RWPE2 (cell line): ENCODE measurements around the gene SEC14L5.

Experiments
- ATAC-seq: fragments of 200-7000 bp; cut with Tn5 transposase; 3 replicates; pipeline ENCODE4 v1.9.1; 2021; ENCODE audit warnings: low read depth
- DNase-seq: peaks from one replicate; pipeline ENCODE4 v3.0.0-alpha.2; 2020; ENCODE audit warnings: low spot score
- H3K27ac ChIP-seq: fragments of 450-650 bp; 2 replicates; pipeline ENCODE4 v1.5.1; 2017; ENCODE audit warnings: mild to moderate bottlenecking; ENCODE audit not compliant: poor library complexity, severe bottlenecking
- H3K27me3 ChIP-seq: fragments of 250-450 bp; sonication (Bioruptor Pico); 2 replicates; pipeline ENCODE4 v1.5.1; 2021; ENCODE audit warnings: mild to moderate bottlenecking, moderate library complexity; ENCODE audit not compliant: insufficient read depth, poor library complexity, severe bottlenecking
- H3K36me3 ChIP-seq: fragments of 250-450 bp; sonication (Bioruptor Pico); 2 replicates; pipeline ENCODE4 v1.5.1; 2020; ENCODE audit warnings: low read depth, mild to moderate bottlenecking, moderate library complexity
- H3K4me1 ChIP-seq: fragments of 250-450 bp; sonication (Bioruptor Pico); 2 replicates; pipeline ENCODE4 v1.5.1; 2021; ENCODE audit warnings: mild to moderate bottlenecking, moderate library complexity; ENCODE audit not compliant: insufficient read depth, poor library complexity, severe bottlenecking
- H3K4me3 ChIP-seq: fragments of 250-450 bp; sonication (Bioruptor Pico); 2 replicates; pipeline ENCODE4 v1.5.1; 2021; ENCODE audit warnings: mild to moderate bottlenecking, moderate library complexity; ENCODE audit not compliant: severe bottlenecking
- H3K9me3 ChIP-seq: fragments of 250-450 bp; sonication (Bioruptor Pico); 2 replicates; pipeline ENCODE4 v1.5.1; 2021; ENCODE audit warnings: mild to moderate bottlenecking, moderate library complexity; ENCODE audit not compliant: severe bottlenecking
- TF ChIP-seq, protein P1 (sequence below): fragments of 450-650 bp; IDR thresholded peaks from one replicate; pipeline ENCODE4 v1.5.1; 2017; ENCODE audit warnings: mild to moderate bottlenecking, moderate library complexity; ENCODE audit not compliant: poor library complexity, severe bottlenecking

Gene SEC14L5

GRCh38 chr16:5015887-5016286, 57.8 kb downstream of the SEC14L5 start:
- H3K27me3 ChIP-seq, result no peaks in the 10 kb centered on the region
- TF ChIP-seq, protein P1, sequence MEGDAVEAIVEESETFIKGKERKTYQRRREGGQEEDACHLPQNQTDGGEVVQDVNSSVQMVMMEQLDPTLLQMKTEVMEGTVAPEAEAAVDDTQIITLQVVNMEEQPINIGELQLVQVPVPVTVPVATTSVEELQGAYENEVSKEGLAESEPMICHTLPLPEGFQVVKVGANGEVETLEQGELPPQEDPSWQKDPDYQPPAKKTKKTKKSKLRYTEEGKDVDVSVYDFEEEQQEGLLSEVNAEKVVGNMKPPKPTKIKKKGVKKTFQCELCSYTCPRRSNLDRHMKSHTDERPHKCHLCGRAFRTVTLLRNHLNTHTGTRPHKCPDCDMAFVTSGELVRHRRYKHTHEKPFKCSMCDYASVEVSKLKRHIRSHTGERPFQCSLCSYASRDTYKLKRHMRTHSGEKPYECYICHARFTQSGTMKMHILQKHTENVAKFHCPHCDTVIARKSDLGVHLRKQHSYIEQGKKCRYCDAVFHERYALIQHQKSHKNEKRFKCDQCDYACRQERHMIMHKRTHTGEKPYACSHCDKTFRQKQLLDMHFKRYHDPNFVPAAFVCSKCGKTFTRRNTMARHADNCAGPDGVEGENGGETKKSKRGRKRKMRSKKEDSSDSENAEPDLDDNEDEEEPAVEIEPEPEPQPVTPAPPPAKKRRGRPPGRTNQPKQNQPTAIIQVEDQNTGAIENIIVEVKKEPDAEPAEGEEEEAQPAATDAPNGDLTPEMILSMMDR, result no peak
- no peak for ATAC-seq
- no peak overlapping the region for H3K27ac ChIP-seq
- H3K9me3 ChIP-seq, result no peaks in the 10 kb centered on the region
- no peaks in the 10 kb centered on the region for H3K4me1 ChIP-seq
- no peaks in the 10 kb centered on the region for H3K36me3 ChIP-seq
- H3K4me3 ChIP-seq, result no peak overlapping the region
- no peak for DNase-seq

- H3K9me3 ChIP-seq, result no peaks in the 10 kb centered on the region
- H3K27ac ChIP-seq, result no peak overlapping the region
- no peaks in the 10 kb centered on the region for H3K4me1 ChIP-seq
- H3K4me3 ChIP-seq, result no peak overlapping the region
- DNase-seq, result no peak
- no peaks in the 10 kb centered on the region for H3K36me3 ChIP-seq
- ATAC-seq, result no peak
- H3K27me3 ChIP-seq, result no peaks in the 10 kb centered on the region
- TF ChIP-seq, protein P1, result no peak
These were observed 59.0 kb downstream of the SEC14L5 start for GRCh38 chr16:5016967-5017677.

- no peaks in the 10 kb centered on the region for H3K9me3 ChIP-seq
- TF ChIP-seq, protein P1, result no peak
- H3K36me3 ChIP-seq, result no peaks in the 10 kb centered on the region
- H3K4me1 ChIP-seq, result no peaks in the 10 kb centered on the region
- DNase-seq (no peak), ATAC-seq (no peak)
- no peak overlapping the region for H3K27ac ChIP-seq
- no peak overlapping the region for H3K4me3 ChIP-seq
- no peaks in the 10 kb centered on the region for H3K27me3 ChIP-seq
These were observed 59.5 kb downstream of the SEC14L5 start for GRCh38 chr16:5017678-5017969.

DNA sequence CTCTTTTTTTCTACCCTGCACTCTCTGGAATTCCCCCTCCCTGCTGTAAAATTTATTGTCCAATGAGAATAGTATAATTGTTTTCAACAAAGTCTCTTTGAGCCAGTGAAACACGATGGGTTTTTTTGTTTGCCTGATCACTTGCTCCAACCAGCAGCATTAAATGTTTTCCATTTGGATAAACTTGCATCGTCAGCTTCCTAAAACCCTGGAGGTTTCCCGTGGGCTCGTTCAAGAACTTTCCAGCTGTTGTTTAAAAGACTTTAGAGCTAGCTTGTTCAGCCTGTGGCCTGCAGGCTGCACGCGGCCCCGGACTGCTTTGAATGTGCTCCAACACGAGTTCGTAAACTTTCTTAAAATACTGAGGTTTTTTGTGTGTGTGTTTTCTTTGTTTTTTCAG, 60.7 kb downstream of the SEC14L5 start:
- H3K9me3 ChIP-seq, result no peaks in the 10 kb centered on the region
- no peaks in the 10 kb centered on the region for H3K27me3 ChIP-seq

GRCh38 chr16:5019775-5020174, 61.6 kb downstream of the SEC14L5 start:
- DNase-seq (no peak), ATAC-seq (no peak)
- Histone ChIP-seq H3K9me3 (no peaks in the 10 kb centered on the region), H3K36me3 (no peaks in the 10 kb centered on the region), H3K4me1 (no peaks in the 10 kb centered on the region), H3K4me3 (no peak overlapping the region), H3K27me3 (no peaks in the 10 kb centered on the region), H3K27ac (no peak overlapping the region)
- TF ChIP-seq, protein P1, result no peak

More for the DNA sequence above, 60.7 kb downstream of the SEC14L5 start:
- H3K4me3 ChIP-seq, result no peak overlapping the region
- no peak for ATAC-seq
- H3K4me1 ChIP-seq, result no peaks in the 10 kb centered on the region
- DNase-seq, result no peak
- TF ChIP-seq, protein P1, result no peak
- no peak overlapping the region for H3K27ac ChIP-seq
- no peaks in the 10 kb centered on the region for H3K36me3 ChIP-seq
